ENCODE measurements around the gene UGGT1.
A peak's percentile ranks its signal among the peaks of the same experiment; 100 is the strongest.

The UGGT1 gene

DNA sequence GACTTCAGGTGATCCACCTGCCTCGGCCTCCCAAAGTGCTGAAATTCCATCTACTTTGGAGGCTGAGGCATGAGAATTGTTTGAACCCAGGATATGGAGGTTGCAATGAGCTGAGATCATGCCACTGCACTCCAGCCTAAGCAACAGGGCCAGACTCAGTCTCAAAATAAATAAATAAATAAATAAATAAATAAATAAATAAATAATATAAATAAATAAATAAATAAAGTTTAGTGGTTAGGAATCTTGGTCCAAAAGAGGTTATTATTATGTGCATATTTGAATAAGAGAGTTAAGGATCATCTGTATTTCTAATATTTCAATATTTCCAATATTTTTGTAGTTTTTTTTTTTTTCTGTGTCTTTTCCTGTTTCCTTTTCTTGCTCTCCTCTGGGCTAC, 136.9 kb downstream of the UGGT1 start:
- DNase-seq, result no peak

DNA sequence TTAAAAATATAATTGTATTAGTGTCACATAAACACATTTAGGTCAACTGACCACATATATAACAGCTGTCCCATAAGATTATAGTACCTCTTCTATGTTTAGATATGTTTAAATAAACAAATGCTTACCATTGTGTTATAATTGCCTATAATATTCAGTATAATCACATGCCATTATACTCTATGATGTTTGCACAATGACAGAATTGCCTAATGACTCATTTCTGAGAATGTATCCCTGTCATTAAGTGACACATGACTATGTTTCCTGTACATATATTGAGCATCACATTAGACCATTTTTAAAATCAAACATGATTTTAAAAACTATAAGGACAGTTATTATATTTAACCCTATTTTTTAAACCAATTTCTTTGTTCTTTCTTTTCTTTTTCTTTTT, 137.9 kb downstream of the UGGT1 start:
- DNase-seq, result peak; percentile 84 to 91

DNA sequence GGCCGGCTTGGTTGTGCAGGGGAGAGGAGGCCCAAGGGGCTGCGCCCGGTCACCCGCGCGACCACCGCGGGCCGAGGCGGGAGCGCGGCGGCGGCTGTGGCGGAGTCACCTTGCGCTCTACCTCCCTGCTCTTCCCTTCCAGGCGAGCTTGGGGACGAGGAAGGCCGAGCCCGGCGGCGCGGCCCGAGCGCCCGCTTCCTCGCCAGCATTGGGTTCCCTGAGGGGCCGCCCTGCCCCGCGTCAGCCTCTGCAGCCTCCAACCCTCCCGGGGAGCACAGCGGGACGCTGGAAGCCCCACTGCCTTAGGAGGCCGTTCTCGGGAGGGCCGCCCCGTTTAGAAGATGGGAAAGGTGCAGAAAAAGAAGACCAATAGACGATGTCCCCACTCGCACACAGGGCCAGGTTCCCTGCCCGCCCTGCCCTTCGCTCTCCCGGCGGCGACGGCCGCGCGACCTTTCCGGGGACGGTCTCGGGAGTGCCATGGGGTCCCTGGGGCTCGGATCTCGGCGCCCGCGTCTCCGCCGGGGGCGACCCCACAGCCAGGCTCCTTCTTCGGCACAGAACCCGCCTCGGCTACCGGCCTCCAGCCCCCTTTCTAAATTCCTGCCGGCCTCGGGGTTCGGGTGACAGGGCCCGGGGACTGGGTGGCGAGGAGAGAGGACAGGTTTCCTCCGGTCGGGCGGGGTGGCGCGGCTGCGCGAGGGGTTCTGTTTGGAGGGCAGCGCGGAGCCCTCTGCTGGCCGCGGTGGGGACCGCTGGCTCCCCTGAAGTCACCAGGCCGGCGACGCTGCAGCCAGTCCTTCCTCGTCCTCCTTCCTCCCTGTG, 142.2 kb downstream of the UGGT1 start:
- DNase-seq, result peak; percentile 74 to 86

DNA sequence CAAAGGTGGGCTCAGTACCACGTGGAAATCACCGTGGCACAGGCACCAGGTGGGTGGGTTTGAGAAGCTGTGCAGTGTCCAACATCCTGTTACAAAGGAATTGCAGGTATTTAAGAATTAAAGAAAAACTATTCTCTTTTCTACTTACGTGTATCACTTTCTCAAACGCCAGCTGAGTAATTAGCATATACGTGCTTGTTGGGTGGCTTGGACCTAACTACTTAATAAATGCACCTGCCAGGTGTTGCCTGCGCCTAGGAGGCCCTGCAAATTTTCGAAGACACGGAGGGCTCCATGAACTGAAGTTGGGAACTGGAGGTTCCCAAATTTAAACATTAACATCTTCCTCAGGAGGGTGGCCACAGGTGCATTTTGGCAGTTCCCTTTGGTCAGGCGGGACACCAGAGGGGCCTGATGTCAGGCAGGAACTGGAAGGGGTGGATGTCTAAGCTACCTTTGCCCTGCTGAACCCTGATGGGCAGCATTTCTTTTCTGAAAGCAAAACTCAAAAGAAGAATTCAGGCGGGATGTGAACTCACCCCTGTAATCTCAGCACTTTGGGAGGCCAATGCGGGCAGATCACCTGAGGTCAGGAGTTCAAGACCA, 142.9 kb downstream of the UGGT1 start:
- DNase-seq, result no peak

DNA sequence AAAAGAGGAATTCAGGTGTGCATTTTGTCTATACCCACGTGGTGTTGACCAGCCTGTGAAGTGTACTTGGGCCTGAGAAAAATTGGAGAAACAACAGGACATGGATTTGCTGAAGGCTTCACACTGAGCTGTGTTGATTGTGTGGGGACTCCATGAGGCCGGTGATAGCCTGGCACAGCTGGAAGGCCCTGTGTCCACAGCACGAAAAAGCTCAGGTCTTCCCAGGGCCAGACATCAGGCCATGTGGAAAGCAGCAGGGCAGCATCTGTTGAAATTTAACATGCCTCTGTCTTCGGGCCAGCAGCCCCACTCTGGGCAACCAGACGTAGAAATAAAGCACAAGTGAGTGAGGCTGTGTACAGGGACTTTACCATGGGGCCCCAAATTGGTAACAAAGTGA, 143.6 kb downstream of the UGGT1 start:
- no peak for DNase-seq

DNA sequence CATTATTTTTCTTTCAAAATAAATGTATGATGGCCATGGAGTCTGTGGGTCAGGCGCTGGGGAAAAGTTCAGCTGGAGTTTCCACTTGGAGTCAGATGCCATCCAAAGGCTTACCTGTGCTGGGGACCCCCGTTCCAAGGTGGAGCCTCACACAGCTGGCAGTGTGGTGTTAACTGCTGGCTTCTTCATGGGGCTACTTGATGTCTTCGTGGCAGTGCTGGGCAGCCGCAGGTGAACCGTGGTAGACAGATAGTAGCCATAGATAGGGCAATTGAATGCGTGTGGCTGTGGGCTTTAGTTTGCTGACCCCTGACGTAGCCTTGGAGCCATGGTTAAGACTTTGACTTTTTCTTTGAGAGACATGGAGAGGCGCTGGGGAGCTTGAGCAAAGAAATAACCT, 144.6 kb downstream of the UGGT1 start:
- DNase-seq, result no peak

DNA sequence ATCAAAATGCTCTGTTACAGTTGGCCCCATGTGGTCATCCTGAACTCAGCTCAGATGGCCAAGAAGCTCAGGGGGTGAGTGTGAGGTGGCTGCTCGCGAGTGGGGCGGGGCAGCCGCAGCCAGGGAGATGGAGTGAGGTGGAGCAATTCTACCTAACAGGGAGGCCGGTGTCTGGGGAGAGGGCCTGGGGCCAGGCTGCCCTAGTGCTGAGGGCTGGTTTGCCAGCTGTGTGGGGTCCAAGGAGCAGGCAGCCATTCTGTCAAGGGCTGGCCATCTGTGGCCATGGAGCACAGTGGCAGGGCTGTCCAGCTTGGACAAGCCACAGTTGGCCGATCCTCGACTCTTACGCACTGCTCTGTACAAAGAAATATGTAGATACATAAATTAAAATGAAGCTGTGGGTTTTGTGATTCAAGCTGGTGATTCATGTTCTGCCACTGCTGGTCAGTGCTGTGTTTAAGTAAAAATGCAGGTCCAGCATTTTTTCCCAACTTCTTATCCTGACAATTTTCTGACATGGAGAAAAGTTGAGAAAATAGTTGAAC, 145.6 kb downstream of the UGGT1 start:
- DNase-seq, result no peak

DNA sequence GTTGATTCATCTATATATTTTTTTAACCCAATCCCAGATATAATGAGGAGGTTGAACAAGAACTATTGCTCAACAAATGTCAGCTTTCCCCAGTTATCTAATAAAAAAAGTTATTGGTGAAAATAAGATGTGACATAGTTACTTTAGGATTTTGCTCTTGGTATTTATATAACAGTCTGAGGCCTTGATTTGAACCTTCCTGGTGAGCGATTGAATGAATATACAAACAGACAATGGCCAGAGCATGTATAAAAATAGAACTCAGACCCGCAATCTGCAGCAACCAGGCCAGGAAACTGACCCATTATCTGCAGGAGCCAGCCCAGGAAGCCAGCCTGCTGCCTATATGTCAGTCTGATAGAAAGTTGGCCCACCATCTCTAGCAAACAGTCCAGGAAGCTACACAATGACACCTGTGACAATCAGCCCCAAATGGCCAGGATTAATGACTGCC, 146.1 kb downstream of the UGGT1 start:
- no peak for DNase-seq

DNA sequence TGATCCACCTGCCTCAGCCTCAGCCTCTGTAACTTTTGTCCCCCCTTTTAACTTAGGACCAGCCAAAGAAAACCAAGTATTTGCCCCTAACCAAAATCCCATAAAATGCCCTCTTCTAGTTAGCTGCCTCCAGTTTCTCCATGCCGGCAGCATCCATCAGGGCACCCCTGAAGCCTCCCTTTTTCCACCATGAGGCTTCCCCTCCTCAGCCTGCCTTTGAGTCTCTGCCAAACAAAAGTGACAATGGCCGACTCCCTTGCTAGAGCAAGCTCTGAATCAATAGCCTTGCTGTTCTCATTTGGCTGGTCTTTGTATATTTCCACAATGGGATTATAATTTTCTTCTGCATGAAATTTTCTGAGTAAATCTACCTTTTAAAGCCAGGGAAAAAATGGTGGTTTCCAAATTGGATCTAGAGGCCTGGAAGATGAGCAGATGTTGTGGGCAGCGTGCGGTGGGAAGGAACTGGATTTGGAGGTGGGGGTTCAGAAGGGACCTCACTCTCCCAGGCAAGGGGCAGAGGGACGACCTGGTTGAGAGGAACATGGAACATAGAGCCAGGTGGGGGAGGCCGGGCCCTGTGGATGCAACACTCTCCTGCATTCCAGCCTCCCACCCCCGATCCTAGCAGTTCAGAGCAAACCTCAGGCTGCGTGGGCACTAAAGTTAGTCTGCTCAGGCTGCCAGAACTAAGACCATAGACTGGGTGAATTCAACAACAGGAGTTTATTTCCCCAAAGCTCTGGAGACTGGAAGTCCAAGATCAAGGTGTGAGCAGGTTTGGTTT, 147.1 kb downstream of the UGGT1 start:
- DNase-seq, result no peak

DNA sequence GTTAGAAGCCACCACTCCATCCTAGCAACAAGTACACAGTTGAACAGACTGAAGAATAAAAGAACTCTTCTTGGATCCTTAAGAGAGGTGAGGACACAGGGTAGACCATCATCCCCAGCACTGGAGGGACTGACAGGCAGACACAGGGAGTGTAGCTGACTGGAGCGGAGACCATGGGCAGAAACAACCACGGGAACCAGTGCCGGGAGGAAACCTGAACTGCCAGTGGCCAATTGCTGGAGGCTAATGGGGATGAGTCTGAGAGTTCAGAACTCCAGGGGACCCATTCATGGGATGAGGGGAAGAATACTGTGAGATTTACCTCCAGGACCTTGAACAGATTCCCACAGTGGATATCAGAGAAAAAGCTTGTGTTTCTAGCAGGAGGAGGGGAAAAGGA, 150.9 kb downstream of the UGGT1 start:
- no peak for DNase-seq
